ENCODE data around the gene ENG.
A peak's percentile ranks its signal among the peaks of the same experiment; 100 is the strongest.

ENG gene

DNA sequence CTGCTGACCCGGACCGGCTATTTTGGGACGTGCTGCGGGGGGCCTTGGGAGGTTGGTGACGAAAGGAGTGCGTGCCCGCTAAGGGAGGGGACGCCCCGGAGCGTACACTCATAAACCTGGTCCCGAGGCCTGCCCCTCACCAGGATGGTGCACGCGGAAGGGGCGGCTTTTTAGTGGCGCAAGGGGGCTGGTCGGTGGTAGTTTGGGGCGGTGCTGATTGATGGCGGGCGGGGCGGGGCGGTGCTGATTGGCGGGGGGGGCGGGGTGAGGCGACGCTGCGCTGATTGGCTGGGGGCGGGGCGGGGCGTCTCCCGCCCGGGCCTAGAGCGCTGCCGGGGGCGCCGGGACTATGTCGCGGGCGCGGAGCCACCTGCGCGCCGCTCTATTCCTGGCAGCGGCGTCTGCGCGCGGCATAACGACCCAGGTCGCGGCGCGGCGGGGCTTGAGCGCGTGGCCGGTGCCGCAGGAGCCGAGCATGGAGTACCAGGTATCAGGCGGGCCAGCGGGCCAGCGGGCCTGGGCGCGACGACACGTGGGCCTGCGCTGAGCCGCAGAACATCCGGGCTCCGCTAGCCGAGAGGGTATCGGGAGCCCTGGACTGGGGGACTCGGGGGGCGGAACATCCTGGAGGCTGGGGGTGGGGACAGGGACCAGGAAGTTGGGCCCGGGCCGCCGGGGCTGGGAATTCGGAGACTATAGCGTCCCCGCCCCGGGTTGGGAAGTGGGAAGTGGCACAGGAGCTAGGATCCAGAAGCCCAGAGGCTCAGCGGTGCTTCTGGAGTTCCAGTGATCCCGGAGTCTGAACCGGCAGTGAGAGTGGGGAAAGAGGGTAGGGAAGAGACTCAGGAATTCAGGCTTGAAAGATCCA, 51.6 kb downstream of the ENG start, which contains the start of gene FPGS:
Gene FPGS, plus strand, starts transcription at position 307 of the 868 bp plus-strand sequence. Its CDS starts 43 bp downstream, at position 350.
- TF ChIP-seq, protein P1, sequence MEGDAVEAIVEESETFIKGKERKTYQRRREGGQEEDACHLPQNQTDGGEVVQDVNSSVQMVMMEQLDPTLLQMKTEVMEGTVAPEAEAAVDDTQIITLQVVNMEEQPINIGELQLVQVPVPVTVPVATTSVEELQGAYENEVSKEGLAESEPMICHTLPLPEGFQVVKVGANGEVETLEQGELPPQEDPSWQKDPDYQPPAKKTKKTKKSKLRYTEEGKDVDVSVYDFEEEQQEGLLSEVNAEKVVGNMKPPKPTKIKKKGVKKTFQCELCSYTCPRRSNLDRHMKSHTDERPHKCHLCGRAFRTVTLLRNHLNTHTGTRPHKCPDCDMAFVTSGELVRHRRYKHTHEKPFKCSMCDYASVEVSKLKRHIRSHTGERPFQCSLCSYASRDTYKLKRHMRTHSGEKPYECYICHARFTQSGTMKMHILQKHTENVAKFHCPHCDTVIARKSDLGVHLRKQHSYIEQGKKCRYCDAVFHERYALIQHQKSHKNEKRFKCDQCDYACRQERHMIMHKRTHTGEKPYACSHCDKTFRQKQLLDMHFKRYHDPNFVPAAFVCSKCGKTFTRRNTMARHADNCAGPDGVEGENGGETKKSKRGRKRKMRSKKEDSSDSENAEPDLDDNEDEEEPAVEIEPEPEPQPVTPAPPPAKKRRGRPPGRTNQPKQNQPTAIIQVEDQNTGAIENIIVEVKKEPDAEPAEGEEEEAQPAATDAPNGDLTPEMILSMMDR (IDR thresholded peaks at IDR 0.05) = no peak
- peak; percentile 93 for DNase-seq (ENCODE audit: low spot score)
- H3K27ac ChIP-seq = peak within 1 kb of the TSS; percentile 84 to 97
- H3K4me3 ChIP-seq = peak within 1 kb of the TSS; percentile 93

DNA sequence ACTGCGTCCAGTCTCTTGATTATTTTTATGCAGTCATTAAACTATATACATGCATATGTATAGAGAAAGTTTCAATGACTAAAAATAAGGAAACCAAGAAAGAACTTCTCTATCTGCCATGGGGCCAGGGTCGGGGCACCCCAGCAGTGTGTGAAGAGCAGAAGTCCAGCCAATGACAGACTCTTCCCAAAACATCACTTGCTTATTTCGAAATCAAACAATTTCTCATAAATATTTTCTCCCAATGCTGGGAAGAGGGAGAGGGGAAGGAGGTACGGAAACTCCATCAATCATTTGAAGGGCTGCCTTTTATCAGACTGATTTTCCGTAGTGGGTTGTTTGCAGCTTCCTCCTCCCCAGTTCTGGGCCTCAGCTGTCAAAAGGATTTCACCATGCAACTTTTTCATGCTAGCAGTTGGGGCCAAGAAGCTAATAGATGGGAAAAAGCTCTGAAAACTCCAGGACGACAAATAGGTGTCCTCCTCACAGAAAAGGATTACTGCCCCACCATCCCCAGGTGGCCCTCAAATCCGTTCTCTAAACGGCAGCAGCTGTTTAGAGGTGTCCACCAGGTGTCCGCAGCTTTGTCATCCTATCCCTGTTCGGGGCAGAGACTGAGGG, 52.4 kb downstream of the ENG start:
- H3K27ac ChIP-seq = peak overlapping the region; percentile 84 to 97
- TF ChIP-seq, protein P1 (IDR thresholded peaks at IDR 0.05) = no peak
- DNase-seq (ENCODE audit: low spot score) = no peak

DNA sequence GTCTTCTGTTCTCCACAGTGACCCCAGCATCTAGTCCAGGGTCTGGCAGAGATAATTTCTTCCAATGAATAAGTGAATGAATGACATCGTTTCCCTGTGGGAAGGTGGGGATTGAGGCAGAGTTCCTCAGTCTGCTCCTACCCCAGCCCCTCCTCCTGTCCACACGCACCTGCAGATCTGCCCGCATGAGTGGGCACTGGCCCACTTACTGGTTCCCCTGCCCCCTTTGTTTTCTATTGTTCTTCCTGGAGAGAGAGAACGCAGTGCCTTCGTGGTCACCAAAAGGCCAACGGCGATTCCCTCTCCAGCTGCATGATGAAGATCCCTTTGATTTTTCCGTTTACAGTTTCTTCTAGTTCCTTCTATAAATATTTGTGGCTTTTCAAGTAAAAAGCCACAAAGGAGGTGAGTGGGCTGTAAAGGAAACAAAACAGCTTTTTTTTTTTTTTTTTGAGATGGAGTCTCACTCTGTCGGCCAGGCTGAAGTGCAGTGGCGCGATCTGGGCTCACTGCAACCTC, 57.5 kb downstream of the ENG start:
- H3K4me3 ChIP-seq = no peak overlapping the region
- no peak for DNase-seq (ENCODE audit: low spot score)
- no peak overlapping the region for H3K27ac ChIP-seq
- TF ChIP-seq, protein P1 (IDR thresholded peaks at IDR 0.05) = no peak

More for the DNA sequence above, 52.4 kb downstream of the ENG start:
- H3K4me3 ChIP-seq = peak overlapping the region; percentile 93

DNA sequence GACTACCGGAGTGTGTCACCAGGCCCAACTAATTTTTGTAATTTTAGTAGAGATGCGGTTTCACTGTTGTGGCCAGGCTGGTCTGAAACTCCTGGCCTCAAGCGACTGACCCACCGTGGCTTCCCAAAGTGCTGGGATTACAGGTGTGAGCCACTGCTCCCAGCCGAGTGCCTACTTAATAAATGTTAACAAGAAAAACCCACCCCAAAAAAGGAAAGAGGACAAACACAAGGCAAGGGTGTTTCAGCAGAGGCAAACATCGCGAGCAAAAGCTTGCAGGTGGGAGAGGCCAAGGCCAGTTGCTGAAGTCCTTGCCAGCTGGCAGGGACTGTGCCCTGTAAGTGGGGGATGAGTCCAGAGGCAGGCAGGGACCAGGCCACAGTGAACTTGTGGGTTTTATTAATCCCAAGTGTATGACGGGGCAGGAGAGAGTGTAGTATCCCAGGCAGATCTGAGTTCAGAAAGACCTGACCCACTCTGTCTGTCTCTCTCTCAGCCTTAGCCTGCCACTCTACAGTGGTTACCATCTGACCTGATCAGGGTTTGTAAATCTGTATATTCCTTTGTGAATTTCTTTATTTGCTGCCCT, 58.1 kb downstream of the ENG start:
- DNase-seq (ENCODE audit: low spot score) = peak; percentile 73
- TF ChIP-seq, protein P1 (IDR thresholded peaks at IDR 0.05) = no peak
- no peak overlapping the region for H3K27ac ChIP-seq

DNA sequence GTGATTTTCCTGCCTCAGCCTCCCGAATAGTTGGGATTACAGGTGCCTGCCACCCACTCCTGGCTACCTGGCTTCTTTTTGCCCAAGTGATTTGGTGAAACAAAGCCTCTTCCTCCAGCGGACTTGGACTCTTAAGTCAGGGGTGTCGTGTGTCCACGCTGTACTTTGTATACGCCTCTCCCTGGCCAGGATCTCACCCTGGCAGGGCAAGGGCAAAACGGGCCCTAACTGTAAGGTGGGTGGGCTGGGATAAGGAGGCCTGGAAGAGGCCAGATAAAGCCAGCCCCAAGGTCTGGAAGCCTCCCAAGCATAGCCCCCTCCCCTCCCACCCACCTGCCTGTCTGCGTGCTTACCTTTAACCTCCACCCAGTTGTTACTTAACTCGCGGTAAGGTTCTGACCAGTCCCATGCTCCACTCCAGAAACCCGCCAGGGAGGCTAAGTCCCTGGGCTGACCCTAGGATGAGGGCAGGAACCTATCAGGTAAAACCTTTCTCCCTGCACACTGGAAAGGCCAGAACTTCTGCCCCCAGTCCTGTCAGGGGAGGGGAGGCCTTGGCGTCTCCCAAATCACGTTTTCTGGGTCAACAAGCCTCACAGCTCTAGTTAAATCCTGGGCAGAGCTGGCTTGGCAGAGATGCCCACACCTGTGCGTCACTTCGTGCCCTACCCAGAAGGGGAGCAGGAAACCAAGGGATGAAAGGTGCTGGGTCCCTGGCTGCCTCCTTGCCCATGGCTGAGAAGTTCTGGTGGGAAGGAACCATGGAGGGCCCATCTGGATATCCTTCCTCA, 60.3 kb downstream of the ENG start:
- TF ChIP-seq, protein P1 (IDR thresholded peaks at IDR 0.05) = no peak
- no peak overlapping the region for H3K4me3 ChIP-seq
- peak overlapping the region in 1 of 2 donors; percentile 3 for H3K27ac ChIP-seq
- peak; percentile 70 for DNase-seq (ENCODE audit: low spot score)

More for the DNA sequence above, 58.1 kb downstream of the ENG start:
- H3K4me3 ChIP-seq = no peak overlapping the region

DNA sequence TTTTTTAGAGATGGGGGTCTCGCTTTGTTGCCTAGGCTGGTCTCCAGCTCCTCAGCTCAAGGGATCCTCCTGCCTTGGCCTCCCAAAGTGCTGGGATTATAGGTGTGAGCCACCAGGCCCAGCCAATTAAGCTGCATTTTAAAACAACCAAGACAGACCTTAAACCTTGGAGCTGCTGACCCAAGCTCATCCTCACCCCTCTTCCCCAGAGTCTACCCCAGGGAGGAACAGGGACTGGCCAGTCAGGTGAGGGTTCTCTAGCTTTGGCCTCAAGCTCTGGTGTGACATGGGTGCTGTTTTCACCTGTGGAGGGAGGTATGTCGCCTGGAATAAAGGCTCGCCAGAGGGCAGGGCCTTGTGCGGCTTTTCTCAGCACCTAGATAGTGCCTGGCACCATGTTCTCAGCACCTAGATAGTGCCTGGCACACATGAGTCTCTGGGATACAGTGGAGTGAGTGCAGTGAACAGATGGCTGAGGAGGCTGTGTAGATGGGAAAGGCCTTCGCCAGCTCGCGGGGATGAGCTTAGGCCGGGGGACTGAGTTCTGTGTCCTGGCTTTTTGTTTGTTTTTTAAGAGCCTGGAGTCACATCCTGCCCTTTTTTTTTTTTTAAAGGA, 61.3 kb downstream of the ENG start:
- H3K27ac ChIP-seq = peak overlapping the region in 1 of 2 donors; percentile 58
- H3K4me3 ChIP-seq = no peak overlapping the region
- TF ChIP-seq, protein P1 (IDR thresholded peaks at IDR 0.05) = no peak
- no peak for DNase-seq (ENCODE audit: low spot score)
